Trophoblast cell (in vitro differentiated cells and primary cell): ENCODE results near the gene NCOR2.

Experiments used
- DNase-seq, 2 donors: peaks; one replicate each; pipeline ENCODE4 v3.0.0-alpha.2; 2016
- H2AFZ ChIP-seq: 2 replicates; pipeline ENCODE4 v1.6.1; 2013; ENCODE audit warnings: low read length, moderate library complexity, mild to moderate bottlenecking; ENCODE audit not compliant: insufficient read depth, poor library complexity
- H2AK5ac ChIP-seq: 2 replicates; pipeline ENCODE4 v1.6.1; 2013; ENCODE audit warnings: mild to moderate bottlenecking, low read length
- H2BK120ac ChIP-seq: 2 replicates; pipeline ENCODE4 v1.6.1; 2013; ENCODE audit warnings: low read length, mild to moderate bottlenecking, moderate library complexity; ENCODE audit not compliant: insufficient read depth, poor library complexity
- H2BK12ac ChIP-seq: 2 replicates; pipeline ENCODE4 v1.6.1; 2013; ENCODE audit warnings: mild to moderate bottlenecking, low read length, moderate library complexity
- H2BK5ac ChIP-seq: 2 replicates; pipeline ENCODE4 v1.6.1; 2013; ENCODE audit warnings: low read length, low read depth, moderate library complexity, mild to moderate bottlenecking; ENCODE audit not compliant: poor library complexity
- H3K14ac ChIP-seq: 2 replicates; pipeline ENCODE4 v1.6.1; 2013; ENCODE audit warnings: mild to moderate bottlenecking, low read length
- H3K18ac ChIP-seq: 2 replicates; pipeline ENCODE4 v1.6.1; 2013; ENCODE audit warnings: mild to moderate bottlenecking, low read length
- H3K23ac ChIP-seq: 2 replicates; pipeline ENCODE4 v1.6.1; 2013; ENCODE audit warnings: low read length
- H3K27ac ChIP-seq: 2 replicates; pipeline ENCODE4 v1.5.1; 2013; ENCODE audit warnings: low read depth, mild to moderate bottlenecking, inconsistent platforms, low read length, moderate library complexity
- H3K27me3 ChIP-seq: 2 replicates; pipeline ENCODE4 v1.6.1; 2013; ENCODE audit warnings: inconsistent platforms, mild to moderate bottlenecking, low read length, moderate library complexity; ENCODE audit not compliant: insufficient read depth
- H3K36me3 ChIP-seq, 2 experiments: 1 replicate in 1 of 2; 2 replicates in 1 of 2; pipeline ENCODE4 v1.6.1; 2013; ENCODE audit warnings: low read length in 2 of 2, mild to moderate bottlenecking in 2 of 2, moderate library complexity in 1 of 2; ENCODE audit not compliant: insufficient read depth in 2 of 2, control insufficient read depth in 1 of 2
- H3K4ac ChIP-seq: 2 replicates; pipeline ENCODE4 v1.6.1; 2013; ENCODE audit warnings: low read depth, mild to moderate bottlenecking, low read length, moderate library complexity
- H3K4me1 ChIP-seq, 2 experiments: 1 replicate in 1 of 2; 2 replicates in 1 of 2; pipeline ENCODE4 v1.6.1; 2013; ENCODE audit warnings: low read length in 2 of 2, mild to moderate bottlenecking in 2 of 2, moderate library complexity in 1 of 2; ENCODE audit not compliant: insufficient read depth in 2 of 2, control insufficient read depth in 1 of 2
- H3K4me2 ChIP-seq: 2 replicates; pipeline ENCODE4 v1.6.1; 2013; ENCODE audit warnings: inconsistent platforms, mild to moderate bottlenecking, low read length, moderate library complexity
- H3K4me3 ChIP-seq: 2 replicates; pipeline ENCODE4 v1.5.1; 2013; ENCODE audit warnings: mild to moderate bottlenecking, low read depth, low read length, inconsistent platforms
- H3K79me1 ChIP-seq: one replicate; pipeline ENCODE4 v1.6.1; 2013; ENCODE audit warnings: low read length
- H3K79me2 ChIP-seq: 2 replicates; pipeline ENCODE4 v1.6.1; 2013; ENCODE audit warnings: low read length, mild to moderate bottlenecking; ENCODE audit not compliant: control insufficient read depth, insufficient read depth, poor library complexity
- H3K9ac ChIP-seq: 2 replicates; pipeline ENCODE4 v1.6.1; 2013; ENCODE audit warnings: mild to moderate bottlenecking, low read length
- H3K9me3 ChIP-seq: 2 replicates; pipeline ENCODE4 v1.6.1; 2013; ENCODE audit warnings: low read depth, mild to moderate bottlenecking, control low read depth, inconsistent platforms, low read length; ENCODE audit not compliant: insufficient read depth
- H4K12ac ChIP-seq: 2 replicates; pipeline ENCODE4 v1.6.1; 2013; ENCODE audit warnings: low read depth, mild to moderate bottlenecking, low read length, moderate library complexity
- H4K8ac ChIP-seq: 2 replicates; pipeline ENCODE4 v1.6.1; 2013; ENCODE audit warnings: low read depth, mild to moderate bottlenecking, low read length, moderate library complexity
- H4K91ac ChIP-seq: one replicate; pipeline ENCODE4 v1.6.1; 2013; ENCODE audit warnings: low read depth, mild to moderate bottlenecking, low read length, moderate library complexity
- WGBS: extraction: QIAGEN DNeasy Blood & Tissue Kit; methylation state at CpG from one replicate; pipeline ENCODE4 v1.1.7; 2013; ENCODE audit warnings: missing lambda C conversion rate; ENCODE audit not compliant: insufficient read length, insufficient coverage; ENCODE audit errors: extremely low coverage; 5-methylcytosine and 5-hydroxymethylcytosine counted together

NCOR2 gene

GRCh38 chr12:124545508-124546418, 21.6 kb downstream of the NCOR2 start:
- Histone ChIP-seq H2BK12ac (no peak overlapping the region), H3K4me1 (peaks cover 29 to 30% of the 10 kb centered on the region in 2 experiments), H3K23ac (no peak overlapping the region), H4K12ac (no peak overlapping the region), H3K4me2 (no peak overlapping the region), H3K14ac (no peak overlapping the region), H3K18ac (peak overlapping the region; percentile 35), H3K4ac (peak overlapping the region; percentile 75), H3K27ac (no peak overlapping the region), H2BK5ac (no peak overlapping the region), H3K4me3 (no peak overlapping the region), H2BK120ac (no peak overlapping the region), H2AK5ac (no peak overlapping the region), H3K9me3 (no peaks in the 10 kb centered on the region), H2AFZ (no peak overlapping the region), H3K36me3 (peaks cover 4 to 9% of the 10 kb centered on the region in 2 experiments), H4K91ac (peak overlapping the region; percentile 8), H3K9ac (no peak overlapping the region), H4K8ac (peak overlapping the region; percentile 25), H3K79me2 (peaks cover 41% of the 10 kb centered on the region), H3K79me1 (peaks cover 8% of the 10 kb centered on the region), H3K27me3 (no peaks in the 10 kb centered on the region)
- WGBS: no CpG with 5 or more reads among the region's 26 CpGs
- peak in 1 of 2 donors; percentile 34 for DNase-seq

- Histone ChIP-seq H3K79me1 (peaks cover 3% of the 10 kb centered on the region), H4K8ac (no peak overlapping the region), H3K36me3 (peaks cover 4 to 7% of the 10 kb centered on the region in 2 experiments), H3K9ac (no peak overlapping the region), H4K91ac (no peak overlapping the region), H3K23ac (no peak overlapping the region), H3K4me1 (peaks cover 23 to 26% of the 10 kb centered on the region in 2 experiments), H3K27me3 (no peaks in the 10 kb centered on the region), H2AFZ (no peak overlapping the region), H3K4me3 (no peak overlapping the region), H2AK5ac (no peak overlapping the region), H3K27ac (no peak overlapping the region), H3K79me2 (peaks cover 35% of the 10 kb centered on the region), H3K4me2 (no peak overlapping the region), H2BK120ac (no peak overlapping the region), H3K18ac (peak overlapping the region; percentile 35), H2BK12ac (no peak overlapping the region), H4K12ac (no peak overlapping the region), H3K4ac (peak overlapping the region; percentile 75), H3K9me3 (no peaks in the 10 kb centered on the region), H3K14ac (no peak overlapping the region), H2BK5ac (no peak overlapping the region)
- no CpG with 5 or more reads among the region's 8 CpGs for WGBS
- DNase-seq: no peak
These were observed 22.4 kb downstream of the NCOR2 start for GRCh38 chr12:124544983-124545382.

DNA sequence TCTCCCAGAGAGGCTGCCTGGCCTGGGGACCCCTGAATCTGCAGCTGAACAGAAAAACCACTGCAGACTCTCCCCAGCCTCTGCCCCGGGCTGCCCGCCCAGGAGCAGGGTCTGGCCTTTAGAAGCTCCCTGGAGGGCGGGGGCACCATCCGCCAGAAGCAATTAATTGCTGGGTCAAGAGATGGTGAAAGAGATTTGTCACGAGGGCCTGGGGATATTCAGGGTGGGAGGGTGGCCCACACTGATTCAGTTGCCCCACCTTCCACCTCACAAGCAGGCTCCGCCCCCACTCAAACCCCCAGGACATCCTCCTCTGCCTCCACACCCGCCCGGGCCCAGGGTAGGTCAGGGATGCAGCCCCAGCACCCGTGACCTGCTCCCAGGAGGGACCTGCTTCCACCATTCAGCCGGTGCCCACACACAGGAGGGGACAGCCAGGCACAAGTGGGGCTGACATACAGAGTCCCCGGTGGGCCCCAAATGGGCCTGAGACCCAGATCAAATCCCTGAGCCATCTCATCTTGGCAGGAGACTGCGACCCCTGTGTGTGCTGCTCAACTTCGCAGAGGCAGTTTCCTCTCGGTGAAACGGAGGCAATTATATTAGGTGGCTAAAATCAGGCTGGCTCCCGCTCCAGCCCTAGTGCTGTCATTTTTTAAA, 23.0 kb downstream of the NCOR2 start:
- Histone ChIP-seq H3K4ac (peak overlapping the region; percentile 71), H4K91ac (no peak overlapping the region), H2AFZ (no peak overlapping the region), H4K8ac (no peak overlapping the region), H3K9me3 (no peaks in the 10 kb centered on the region), H3K4me3 (no peak overlapping the region), H3K36me3 (peaks cover 2 to 7% of the 10 kb centered on the region in 2 experiments), H3K9ac (no peak overlapping the region), H3K4me1 (peaks cover 23 to 26% of the 10 kb centered on the region in 2 experiments), H2BK5ac (no peak overlapping the region), H3K14ac (no peak overlapping the region), H2BK120ac (no peak overlapping the region), H3K79me1 (peaks cover 2% of the 10 kb centered on the region), H4K12ac (no peak overlapping the region), H3K23ac (no peak overlapping the region), H3K27me3 (no peaks in the 10 kb centered on the region), H3K4me2 (no peak overlapping the region), H3K79me2 (peaks cover 36% of the 10 kb centered on the region), H3K27ac (no peak overlapping the region), H2BK12ac (no peak overlapping the region), H2AK5ac (no peak overlapping the region), H3K18ac (no peak overlapping the region)
- no peak for DNase-seq
- WGBS: no CpG with 5 or more reads among the region's 16 CpGs

GRCh38 chr12:124543590-124544310, 23.7 kb downstream of the NCOR2 start:
- H3K4me2 ChIP-seq: no peak overlapping the region
- DNase-seq: no peak
- H3K36me3 ChIP-seq: peaks cover 0 to 5% of the 10 kb centered on the region in 2 experiments
- H3K79me1 ChIP-seq: no peaks in the 10 kb centered on the region
- H2AK5ac ChIP-seq: no peak overlapping the region
- H3K23ac ChIP-seq: no peak overlapping the region
- no peak overlapping the region for H4K91ac ChIP-seq
- no peak overlapping the region for H3K14ac ChIP-seq
- H3K27me3 ChIP-seq: no peaks in the 10 kb centered on the region
- no peak overlapping the region for H2BK120ac ChIP-seq
- no CpG with 5 or more reads among the region's 37 CpGs for WGBS
- peak overlapping the region; percentile 71 for H3K4ac ChIP-seq
- no peak overlapping the region for H2BK5ac ChIP-seq
- no peak overlapping the region for H2BK12ac ChIP-seq
- H3K4me1 ChIP-seq: peaks cover 25 to 32% of the 10 kb centered on the region in 2 experiments
- H3K4me3 ChIP-seq: no peak overlapping the region
- H3K79me2 ChIP-seq: peaks cover 39% of the 10 kb centered on the region
- H3K18ac ChIP-seq: peak overlapping the region; percentile 26
- H3K27ac ChIP-seq: no peak overlapping the region
- no peak overlapping the region for H3K9ac ChIP-seq
- no peak overlapping the region for H4K8ac ChIP-seq
- H4K12ac ChIP-seq: no peak overlapping the region
- H3K9me3 ChIP-seq: no peaks in the 10 kb centered on the region
- H2AFZ ChIP-seq: no peak overlapping the region
